Muscle of leg (tissue), 11 donors: ENCODE measurements around the gene BEST2. TPM values are rescaled to one million over a fixed set of nuclear protein-coding genes. Genes with fewer than 3 reads are reported as not detected.
A peak's percentile ranks its signal among the peaks of the same experiment; 100 is the strongest.

Source experiments
- DNase-seq: peaks from one replicate; pipeline ENCODE4 v3.0.0; 2013
- H3K27ac ChIP-seq: one replicate; pipeline ENCODE4 v1.5.1; 2013; ENCODE audit warnings: mild to moderate bottlenecking, low read length, control low read depth
- H3K27me3 ChIP-seq: one replicate; pipeline ENCODE4 v1.6.1; 2013; ENCODE audit warnings: low read length; ENCODE audit not compliant: control insufficient read depth, insufficient read depth
- H3K36me3 ChIP-seq: one replicate; pipeline ENCODE4 v1.6.1; 2013; ENCODE audit warnings: low read length; ENCODE audit not compliant: control insufficient read depth, insufficient read depth
- H3K4me1 ChIP-seq: one replicate; pipeline ENCODE4 v1.6.1; 2013; ENCODE audit warnings: low read length; ENCODE audit not compliant: control insufficient read depth, insufficient read depth
- H3K4me3 ChIP-seq: one replicate; pipeline ENCODE4 v1.5.1; 2013; ENCODE audit warnings: low read length, control low read depth
- H3K9me3 ChIP-seq: replicated peaks from 2 replicates; pipeline ENCODE4 v1.6.1; 2013; ENCODE audit warnings: low read depth, low read length; ENCODE audit not compliant: control insufficient read depth
- WGBS: methylation state at CpG from one replicate; pipeline ENCODE4 v1.1.5; 2013; ENCODE audit warnings: missing lambda C conversion rate; ENCODE audit not compliant: insufficient coverage; 5-methylcytosine and 5-hydroxymethylcytosine counted together
- polyA plus RNA-seq, 8 donors: library from polyadenylated mRNA; unstranded; fragments of 120-200 nt; gene quantifications; one replicate each; pipeline versions ENCODE4 v1.2.1 to v1.2.3, GENCODE V29; 2013; ENCODE audit warnings: inconsistent platforms in 1 of 8, low replicate concordance in 1 of 8; ENCODE audit not compliant: insufficient read length in 8 of 8, insufficient read depth in 1 of 8
- total RNA-seq: library from RNA; stranded (reverse); fragments of 120-200 nt; gene quantifications from one replicate; pipeline ENCODE4 v1.2.4, GENCODE V29; 2013

Gene BEST2
- total and polyA plus RNA-seq, 9 donors: 0.13 to 0.16 TPM; not detected in 7

- Histone ChIP-seq H3K4me1 (peaks cover 5% of the 10 kb centered on the region), H3K9me3 (peaks cover 11% of the 10 kb centered on the region), H3K36me3 (peaks cover 25% of the 10 kb centered on the region), H3K27ac (no peak overlapping the region), H3K27me3 (peaks cover 24% of the 10 kb centered on the region), H3K4me3 (no peak overlapping the region)
- 62% methylated on average over 8 of the region's 9 CpGs for WGBS
- no peak for DNase-seq
Measured at GRCh38 chr19:12750851-12751250, 740 bp upstream of the BEST2 start.

DNA sequence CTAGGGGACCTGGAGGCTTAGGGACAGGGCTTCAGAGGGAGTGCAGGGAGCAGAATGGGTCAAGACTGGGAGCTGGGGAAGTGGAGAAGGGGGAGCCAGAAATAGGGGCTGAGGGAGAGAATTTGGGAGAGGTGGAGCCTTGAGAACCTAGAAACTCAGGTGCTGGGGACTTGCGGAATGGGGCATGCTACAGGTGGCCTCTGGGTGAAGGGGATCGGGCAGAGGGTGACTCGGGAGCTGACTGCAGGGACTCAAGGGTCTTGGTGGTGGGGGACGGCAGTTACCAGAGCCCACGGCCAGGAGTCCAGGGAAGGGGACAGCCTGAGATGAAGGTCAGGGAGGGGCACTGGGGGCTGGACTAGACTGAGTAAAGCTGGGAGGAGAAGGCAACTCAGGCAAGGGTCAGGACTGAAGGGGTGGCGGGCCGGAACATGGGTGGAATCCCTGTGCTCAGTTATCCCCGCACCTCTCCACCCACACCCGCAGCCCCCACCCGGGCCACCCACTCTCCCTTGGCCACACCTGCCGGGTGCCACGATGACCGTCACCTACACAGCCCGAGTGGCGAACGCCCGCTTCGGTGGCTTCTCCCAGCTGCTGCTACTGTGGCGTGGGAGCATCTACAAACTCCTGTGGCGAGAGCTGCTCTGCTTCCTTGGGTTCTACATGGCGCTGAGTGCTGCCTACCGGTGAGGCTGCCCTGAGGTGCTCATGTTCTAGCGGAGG lies 628 bp downstream of the BEST2 start:
- H3K27me3 ChIP-seq: peaks cover 24% of the 10 kb centered on the region
- peaks cover 13% of the 10 kb centered on the region for H3K36me3 ChIP-seq
- H3K4me1 ChIP-seq: peaks cover 9% of the 10 kb centered on the region
- peaks cover 9% of the 10 kb centered on the region for H3K9me3 ChIP-seq
- no peak for DNase-seq
- WGBS: 84% methylated on average over 20 of the region's 23 CpGs
- H3K4me3 ChIP-seq: no peak overlapping the region
- no peak overlapping the region for H3K27ac ChIP-seq

- no peaks in the 10 kb centered on the region for H3K9me3 ChIP-seq
- no peaks in the 10 kb centered on the region for H3K36me3 ChIP-seq
- H3K27me3 ChIP-seq: peaks cover 24% of the 10 kb centered on the region
- no peak overlapping the region for H3K27ac ChIP-seq
- no peak for DNase-seq
- H3K4me1 ChIP-seq: peaks cover 15% of the 10 kb centered on the region
- WGBS: 83% methylated on average over 44 of the region's 50 CpGs
- no peak overlapping the region for H3K4me3 ChIP-seq
Measured at GRCh38 chr19:12754465-12755196, 3.0 kb downstream of the BEST2 start.

DNA sequence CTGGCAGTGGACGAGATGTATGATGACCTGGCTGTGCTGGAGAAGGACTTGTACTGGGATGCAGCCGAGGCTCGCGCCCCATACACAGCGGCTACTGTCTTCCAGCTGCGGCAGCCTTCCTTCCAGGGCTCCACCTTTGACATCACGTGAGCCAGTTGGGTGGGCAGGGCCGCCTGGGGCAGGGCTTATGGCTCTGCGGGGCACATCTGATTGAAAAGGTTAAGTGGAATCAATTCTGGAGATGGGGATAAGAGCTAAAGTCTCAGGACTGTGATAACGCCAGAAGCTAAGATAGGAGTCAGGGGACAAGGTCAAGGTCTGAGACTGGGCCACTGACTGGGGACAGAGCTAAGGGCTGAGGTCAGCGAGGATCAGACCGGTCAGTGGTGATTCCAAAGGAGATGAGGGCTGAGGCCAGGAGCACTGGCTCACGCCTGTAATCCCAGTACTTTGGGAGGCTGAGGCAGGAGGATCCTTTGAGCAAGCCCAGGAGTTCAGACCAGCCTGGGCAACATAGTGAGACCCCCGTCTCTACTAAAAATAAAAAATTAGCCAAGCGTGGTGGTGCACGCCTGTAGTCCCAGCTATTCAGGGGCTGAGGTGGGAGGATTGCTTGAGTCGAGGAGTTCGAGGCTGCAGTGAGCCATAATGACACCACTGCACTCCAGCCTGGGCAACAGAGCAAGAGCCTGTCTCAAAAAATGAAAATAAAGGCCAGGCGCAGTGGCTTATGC lies 4.7 kb downstream of the BEST2 start:
- H3K27me3 ChIP-seq: peaks cover 16% of the 10 kb centered on the region
- no peak overlapping the region for H3K4me3 ChIP-seq
- no peaks in the 10 kb centered on the region for H3K9me3 ChIP-seq
- H3K36me3 ChIP-seq: no peaks in the 10 kb centered on the region
- no peak for DNase-seq
- 87% methylated on average over 14 of the region's 19 CpGs for WGBS
- peaks cover 10% of the 10 kb centered on the region for H3K4me1 ChIP-seq
- no peak overlapping the region for H3K27ac ChIP-seq

DNA sequence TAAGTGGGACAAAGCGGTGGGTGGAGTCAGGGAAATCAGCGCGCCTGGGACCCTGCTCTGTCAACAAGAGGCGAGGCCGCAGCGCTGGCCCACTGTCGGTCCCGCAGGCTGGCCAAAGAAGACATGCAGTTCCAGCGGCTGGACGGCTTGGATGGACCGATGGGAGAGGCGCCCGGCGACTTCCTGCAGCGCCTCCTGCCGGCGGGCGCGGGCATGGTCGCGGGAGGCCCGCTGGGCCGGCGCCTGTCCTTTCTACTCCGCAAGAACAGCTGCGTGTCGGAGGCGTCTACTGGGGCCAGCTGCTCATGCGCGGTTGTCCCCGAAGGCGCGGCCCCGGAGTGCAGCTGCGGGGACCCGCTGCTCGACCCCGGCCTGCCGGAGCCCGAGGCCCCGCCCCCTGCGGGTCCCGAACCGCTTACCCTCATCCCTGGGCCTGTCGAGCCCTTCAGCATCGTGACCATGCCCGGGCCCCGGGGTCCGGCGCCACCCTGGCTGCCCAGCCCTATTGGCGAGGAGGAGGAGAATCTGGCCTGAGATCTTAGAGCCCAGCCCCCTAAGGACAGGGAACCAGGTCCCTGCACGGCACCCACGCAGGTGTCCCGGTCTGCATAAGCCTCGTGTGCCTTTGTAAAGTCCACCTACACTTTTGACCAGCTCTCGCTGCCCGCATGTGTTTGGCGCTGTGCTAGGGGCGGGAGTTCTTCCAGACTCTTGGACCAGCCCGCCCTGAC lies 6.1 kb downstream of the BEST2 start:
- Histone ChIP-seq H3K36me3 (no peaks in the 10 kb centered on the region), H3K27ac (peak overlapping the region; percentile 69), H3K4me3 (peak overlapping the region; percentile 42), H3K4me1 (peaks cover 10% of the 10 kb centered on the region), H3K9me3 (no peaks in the 10 kb centered on the region), H3K27me3 (peaks cover 5% of the 10 kb centered on the region)
- DNase-seq: peak; percentile 85
- WGBS: 5% methylated on average over 59 of the region's 60 CpGs

DNA sequence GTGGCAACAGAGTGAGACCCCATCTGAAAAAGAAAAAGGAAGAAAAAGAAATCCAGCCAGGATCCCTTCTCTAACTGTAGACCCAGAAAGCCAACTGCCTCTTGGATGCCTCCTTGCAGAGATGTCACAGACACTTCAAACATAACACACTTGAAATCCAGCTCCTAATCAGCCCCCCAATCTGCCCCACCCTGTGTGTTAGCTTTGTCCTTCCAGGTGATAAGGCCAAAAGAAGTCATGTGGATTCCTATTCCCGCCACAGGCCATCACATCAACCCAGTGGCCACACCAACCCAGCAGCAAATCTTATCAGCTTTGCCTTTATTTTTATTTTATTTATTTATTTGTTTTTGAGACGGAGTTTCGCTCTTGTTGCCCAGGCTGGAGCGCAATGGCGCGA lies 8.1 kb downstream of the BEST2 start:
- Histone ChIP-seq H3K9me3 (no peaks in the 10 kb centered on the region), H3K27ac (no peak overlapping the region), H3K4me1 (peaks cover 10% of the 10 kb centered on the region), H3K27me3 (no peaks in the 10 kb centered on the region), H3K36me3 (peaks cover 17% of the 10 kb centered on the region), H3K4me3 (no peak overlapping the region)
- no CpG with 5 or more reads among the region's 6 CpGs for WGBS
- no peak for DNase-seq

DNA sequence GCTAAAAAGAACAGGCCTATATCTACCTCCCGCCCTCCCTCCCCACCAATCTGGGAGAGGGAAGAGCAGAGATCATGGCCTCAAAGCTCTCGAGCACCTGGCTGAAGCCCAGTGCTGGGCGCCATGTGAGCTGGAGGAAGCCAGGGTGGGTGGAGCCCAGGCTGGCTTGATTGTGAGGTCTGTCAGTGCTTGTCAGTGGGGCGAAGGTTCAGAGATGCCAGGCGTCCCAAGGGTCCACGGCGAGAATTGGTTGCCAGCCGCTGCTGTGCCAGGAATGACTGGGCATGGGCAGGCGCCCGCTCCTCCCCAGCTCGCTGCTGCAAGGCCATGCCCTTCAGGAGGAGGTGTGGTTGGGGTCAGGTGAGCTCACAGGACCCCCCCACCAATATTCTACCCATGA lies 11.5 kb downstream of the BEST2 start:
- 87% methylated on average over 6 of the region's 11 CpGs for WGBS
- peaks cover 28% of the 10 kb centered on the region for H3K36me3 ChIP-seq
- peaks cover 5% of the 10 kb centered on the region for H3K4me1 ChIP-seq
- H3K27ac ChIP-seq: no peak overlapping the region
- DNase-seq: no peak
- no peak overlapping the region for H3K4me3 ChIP-seq
- no peaks in the 10 kb centered on the region for H3K9me3 ChIP-seq
- H3K27me3 ChIP-seq: no peaks in the 10 kb centered on the region

- no peaks in the 10 kb centered on the region for H3K9me3 ChIP-seq
- peaks cover 30% of the 10 kb centered on the region for H3K36me3 ChIP-seq
- DNase-seq: no peak
- 92% methylated on average over 16 of the region's 16 CpGs for WGBS
- H3K27ac ChIP-seq: no peak overlapping the region
- peaks cover 10% of the 10 kb centered on the region for H3K4me1 ChIP-seq
- H3K4me3 ChIP-seq: no peak overlapping the region
- no peaks in the 10 kb centered on the region for H3K27me3 ChIP-seq
Measured at GRCh38 chr19:12764698-12765097, 13.1 kb downstream of the BEST2 start.

GRCh38 chr19:12766051-12766521 lies 14.5 kb downstream of the BEST2 start:
- DNase-seq: peak; percentile 89
- Histone ChIP-seq H3K9me3 (no peaks in the 10 kb centered on the region), H3K27me3 (no peaks in the 10 kb centered on the region), H3K36me3 (peaks cover 31% of the 10 kb centered on the region), H3K27ac (peak overlapping the region; percentile 66), H3K4me1 (peaks cover 19% of the 10 kb centered on the region), H3K4me3 (peak overlapping the region; percentile 49)
- WGBS: 18% methylated on average over 29 of the region's 30 CpGs
